GM12801 (cell line): ENCODE results near the gene PMS1.

Source experiments
- CTCF ChIP-seq: IDR thresholded peaks from one replicate; pipeline ENCODE4 v1.5.1; 2011; ENCODE audit warnings: control low read depth; ENCODE audit not compliant: insufficient read length; ENCODE audit errors: extremely low read depth

PMS1 gene

GRCh38 chr2:189836644-189837043, 52.4 kb downstream of the PMS1 start:
- TF ChIP-seq CTCF, result no peak

- TF ChIP-seq CTCF, result no peak
These were observed 53.1 kb downstream of the PMS1 start for GRCh38 chr2:189837326-189837725.

- no peak for TF ChIP-seq CTCF
These were observed 56.8 kb downstream of the PMS1 start for GRCh38 chr2:189841019-189841418.

GRCh38 chr2:189848276-189848675, 64.0 kb downstream of the PMS1 start:
- TF ChIP-seq CTCF, result no peak

- no peak for TF ChIP-seq CTCF
These were observed 65.3 kb downstream of the PMS1 start for GRCh38 chr2:189849550-189849949.

- TF ChIP-seq CTCF, result no peak
These were observed 67.0 kb downstream of the PMS1 start for GRCh38 chr2:189851174-189851826.

- TF ChIP-seq CTCF, result no peak
These were observed 69.9 kb downstream of the PMS1 start for GRCh38 chr2:189854187-189854586.
